Hematopoietic multipotent progenitor cell treated with erythropoietin and hydrocortisone succinate and interleukin-3 and kit ligand, for 8 days (in vitro differentiated cells): ENCODE results near the gene SMIM27.
"Not testable (repeated sequence)": the region's sequence is repeated elsewhere in the genome, so short reads cannot be mapped to it uniquely, and the experiment has no call there.

ENCODE experiments used
- DNase-seq: peaks from one replicate; pipeline ENCODE4 v3.0.0-alpha.2; 2015

Gene SMIM27

GRCh38 chr9:32558408-32558934 lies 6.3 kb downstream of the SMIM27 start:
- no peak for DNase-seq

DNA sequence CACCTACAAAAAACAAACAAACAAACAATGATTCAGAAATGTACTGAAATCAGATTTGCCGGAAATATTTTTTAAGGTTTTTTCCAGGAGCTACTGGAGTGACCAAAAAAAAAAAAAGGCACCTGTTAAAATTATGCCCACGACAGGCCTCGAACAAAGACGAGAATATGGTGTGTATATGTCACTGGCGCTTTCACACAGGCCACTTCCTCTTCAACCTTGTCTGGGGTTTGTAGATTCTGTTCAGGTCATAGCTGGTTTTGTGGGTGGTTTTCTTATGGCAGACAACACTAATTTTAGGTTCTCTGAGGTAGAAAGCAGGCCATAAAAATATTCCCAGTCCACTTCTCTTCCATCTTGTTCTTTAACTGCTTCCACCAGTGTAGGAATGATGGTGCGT lies 13.8 kb downstream of the SMIM27 start:
- DNase-seq = no peak

DNA sequence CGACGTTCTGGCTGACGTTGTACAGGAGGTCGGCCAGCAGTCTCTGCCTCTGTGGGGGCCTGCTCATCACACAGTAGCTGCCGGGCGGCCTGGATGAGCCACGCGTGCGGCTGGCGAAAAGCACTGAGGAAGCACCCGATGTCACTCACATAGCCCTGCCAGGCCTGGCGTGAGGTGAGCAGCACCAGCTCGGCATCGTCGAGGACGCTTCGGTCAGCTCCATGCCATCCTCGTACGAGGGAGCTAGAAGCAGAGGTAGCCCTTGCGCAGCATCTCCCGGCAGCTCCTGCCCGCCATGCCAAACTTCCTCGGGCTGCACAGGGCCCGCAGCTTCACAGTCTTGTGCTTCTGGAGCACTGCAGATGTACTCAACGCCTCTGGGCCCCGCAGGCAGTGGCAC lies 14.6 kb downstream of the SMIM27 start:
- no peak for DNase-seq

GRCh38 chr9:32570262-32570661 lies 18.1 kb downstream of the SMIM27 start:
- peak; percentile 45 for DNase-seq

GRCh38 chr9:32571969-32572899 lies 20.1 kb downstream of the SMIM27 start:
- peak; percentile 92 for DNase-seq

DNA sequence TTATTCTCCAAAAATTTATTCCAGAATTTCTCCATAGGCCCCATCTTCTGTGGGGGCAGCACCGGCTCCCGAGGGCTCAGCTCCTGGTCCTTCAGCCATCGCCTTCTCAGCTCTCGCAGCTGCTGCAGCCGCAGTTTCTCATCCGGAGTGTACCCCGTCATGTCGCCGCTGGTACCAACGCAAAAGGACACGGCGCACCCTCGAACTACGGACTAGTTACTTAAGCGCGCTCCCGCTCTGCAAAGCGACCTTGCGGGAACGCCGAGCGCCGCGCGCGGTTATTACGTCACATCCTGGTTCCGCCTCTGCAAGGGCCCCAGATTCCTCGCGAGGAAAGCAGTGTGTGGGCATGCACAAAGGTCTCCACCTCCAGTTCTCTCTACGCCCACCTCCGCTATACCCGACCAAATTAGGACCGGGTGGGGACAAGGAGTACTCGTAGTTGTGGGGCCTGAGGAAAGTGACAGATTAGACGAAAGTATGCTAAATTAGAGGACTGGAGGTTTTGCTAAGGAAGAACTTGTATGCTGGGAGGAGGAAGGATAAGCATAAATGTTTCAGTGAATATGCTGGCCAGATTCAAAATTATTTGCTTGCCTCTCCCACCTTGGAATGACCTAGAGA lies 20.9 kb downstream of the SMIM27 start, which contains the start of gene NDUFB6:
Gene NDUFB6 (minus strand): TSS at position 260 of the 624 bp plus-strand sequence. CDS start 99 bp downstream, at position 161.
- DNase-seq = peak; percentile 95

DNA sequence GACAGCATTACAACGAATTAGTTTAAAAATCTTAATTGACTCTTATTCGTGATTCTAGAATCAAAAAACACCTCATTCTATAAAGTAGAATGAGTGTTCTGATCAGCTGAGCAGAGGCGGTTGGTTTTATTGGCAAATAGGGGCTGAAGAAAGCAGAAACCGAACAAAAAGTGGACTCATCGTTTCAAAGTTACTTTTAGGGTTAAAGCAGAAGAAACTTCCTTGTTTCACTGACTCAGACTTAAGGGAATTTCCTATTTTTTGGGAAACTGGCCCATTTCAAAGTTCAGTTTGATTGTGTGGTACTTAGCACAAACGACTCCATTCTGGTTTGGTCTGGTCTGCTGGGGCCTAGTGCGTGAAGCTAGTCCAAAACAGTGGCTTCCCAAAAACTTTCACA lies 21.7 kb downstream of the SMIM27 start:
- DNase-seq = no peak

DNA sequence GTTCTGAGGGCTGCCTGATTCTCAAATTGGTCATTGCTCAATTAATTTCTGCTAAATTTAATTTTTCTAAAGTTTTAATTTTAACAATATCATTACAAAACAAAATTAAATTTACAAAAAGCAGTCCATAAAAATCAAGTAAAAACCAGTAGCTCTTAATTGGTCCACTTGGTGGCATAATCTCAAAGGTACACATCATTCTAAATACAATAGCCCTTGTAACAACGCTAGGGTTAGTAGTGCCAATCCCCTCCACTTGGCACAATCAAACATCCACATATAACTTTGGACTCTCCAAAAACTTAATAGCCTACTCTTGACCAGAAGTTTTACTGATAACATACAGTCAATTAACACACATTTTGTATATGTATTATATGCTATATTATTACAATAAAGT lies 22.7 kb downstream of the SMIM27 start:
- DNase-seq = no peak

GRCh38 chr9:32577316-32577715 lies 25.2 kb downstream of the SMIM27 start:
- no peak for DNase-seq

GRCh38 chr9:32578976-32579375 lies 26.8 kb downstream of the SMIM27 start:
- no peak for DNase-seq

DNA sequence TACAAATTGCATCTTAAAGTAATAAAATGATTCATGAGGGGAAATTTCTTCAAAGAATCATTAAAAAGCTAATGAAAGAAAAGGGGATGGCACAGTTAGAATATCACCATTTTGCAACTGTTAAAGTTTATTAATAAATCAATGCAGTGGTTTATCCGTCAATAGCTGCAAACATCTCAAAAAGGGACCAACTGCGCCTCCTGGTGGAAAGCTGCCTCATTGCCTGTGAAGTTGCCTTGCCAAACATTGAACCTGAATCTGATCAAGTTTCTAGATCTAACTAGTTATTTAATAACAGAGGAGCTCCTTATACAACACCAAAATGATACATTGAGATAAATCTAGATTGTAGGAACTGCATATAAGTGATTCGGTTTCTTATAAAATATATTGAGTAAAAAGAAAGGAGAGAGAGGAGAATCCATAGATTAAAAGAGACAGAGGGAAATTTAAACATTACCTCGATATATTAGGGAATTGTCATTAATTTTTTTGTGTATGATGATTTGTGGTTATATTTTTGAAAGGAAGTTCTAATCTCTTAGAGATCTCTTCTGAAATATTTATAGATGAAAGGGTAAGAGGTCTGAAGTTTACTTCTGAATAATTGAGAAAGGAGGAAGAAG lies 27.7 kb downstream of the SMIM27 start:
- peak; percentile 77 for DNase-seq

DNA sequence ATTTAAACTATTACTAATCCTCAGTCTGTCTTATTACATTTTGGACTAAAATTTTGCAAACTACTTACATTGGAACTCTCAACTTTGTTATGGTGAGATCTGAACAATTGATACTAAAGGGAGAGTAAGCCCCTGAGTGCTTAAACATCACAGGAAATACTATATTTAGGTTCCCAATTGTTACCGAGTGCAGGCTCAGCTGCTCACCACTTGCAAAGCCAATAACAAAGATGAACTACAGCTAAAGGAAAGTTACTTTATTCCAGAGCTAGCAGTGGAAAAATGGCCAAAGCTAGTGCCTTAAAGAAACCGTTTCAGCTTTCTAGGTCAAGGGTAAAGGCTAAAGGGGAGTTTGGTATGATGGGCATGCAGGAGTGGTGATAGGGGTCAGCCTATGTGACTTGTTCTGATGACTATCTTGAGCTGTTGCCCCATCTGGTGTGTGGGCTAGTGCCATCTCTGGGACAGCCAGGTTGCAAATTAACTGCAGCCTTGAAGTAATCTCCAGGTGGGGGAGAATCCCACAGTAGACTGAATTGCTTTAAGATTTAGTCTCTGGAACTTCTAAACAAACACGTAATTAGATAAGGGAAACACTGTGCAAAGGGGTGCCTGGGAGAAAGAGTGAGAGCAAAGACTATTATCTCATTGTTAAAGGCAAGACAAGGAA lies 28.6 kb downstream of the SMIM27 start:
- no peak for DNase-seq

DNA sequence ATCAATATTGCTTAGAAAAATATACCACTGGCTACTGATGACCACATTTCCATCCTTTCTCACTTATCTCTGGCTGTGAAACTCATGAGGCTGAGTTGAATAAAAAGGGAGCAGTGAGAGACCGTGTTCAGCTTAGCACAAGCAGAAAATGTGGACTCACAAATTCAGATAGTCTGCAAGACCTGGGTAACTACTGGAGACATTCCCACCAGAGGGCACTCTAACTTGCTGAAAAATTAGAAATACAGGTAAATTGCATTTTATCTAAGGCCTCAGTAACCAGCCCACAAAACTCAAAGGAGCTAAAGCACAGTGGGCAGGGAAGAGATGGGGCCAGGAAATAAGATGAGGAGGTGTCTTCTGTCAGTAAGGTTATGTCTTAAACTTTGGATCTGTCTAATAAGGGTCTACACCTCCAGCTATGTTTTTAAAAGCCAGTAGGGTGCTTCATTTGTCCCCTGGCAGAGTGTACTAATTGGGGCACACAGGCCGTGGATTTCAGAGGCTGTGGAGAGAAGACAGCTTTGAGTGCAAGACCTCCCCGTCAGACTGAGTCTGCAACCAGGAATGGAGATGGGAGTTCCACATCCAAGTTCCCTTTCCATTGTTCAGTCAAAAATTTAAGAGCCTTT lies 29.5 kb downstream of the SMIM27 start:
- DNase-seq = peak; percentile 74

- no peak for DNase-seq
Measured at GRCh38 chr9:32584784-32585183, 32.7 kb downstream of the SMIM27 start.

- no peak for DNase-seq
Measured at GRCh38 chr9:32587901-32588300, 35.8 kb downstream of the SMIM27 start.

DNA sequence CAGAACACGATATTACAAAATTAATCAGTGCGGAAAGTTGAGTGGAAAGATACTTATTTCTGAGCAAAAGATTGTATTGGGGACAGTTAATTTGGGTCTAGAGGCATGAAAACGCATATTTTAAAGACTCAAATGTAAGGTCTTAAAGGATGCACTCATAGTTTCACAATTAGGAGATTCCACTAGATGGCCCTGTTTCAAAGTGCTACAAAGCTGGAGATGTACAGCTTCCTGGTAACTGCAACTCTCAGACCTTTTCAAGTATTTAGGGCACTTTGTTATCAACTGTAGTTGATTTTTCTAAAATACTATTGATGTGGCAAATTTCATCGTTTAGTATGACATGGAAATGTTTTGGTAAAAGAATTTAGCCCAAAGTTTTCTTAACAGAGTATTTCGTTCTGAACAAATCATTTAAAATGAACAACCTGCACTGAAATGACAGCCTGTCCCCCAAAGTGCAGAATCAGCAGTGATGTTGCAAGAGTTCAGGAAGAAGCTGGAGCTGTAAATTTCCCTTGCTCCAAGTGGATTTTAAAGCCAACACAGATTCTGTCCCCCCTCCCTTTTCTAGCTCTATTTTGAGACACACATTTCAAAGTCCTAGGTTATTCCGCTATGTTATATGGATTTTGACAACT lies 37.1 kb downstream of the SMIM27 start:
- peak; percentile 46 for DNase-seq

DNA sequence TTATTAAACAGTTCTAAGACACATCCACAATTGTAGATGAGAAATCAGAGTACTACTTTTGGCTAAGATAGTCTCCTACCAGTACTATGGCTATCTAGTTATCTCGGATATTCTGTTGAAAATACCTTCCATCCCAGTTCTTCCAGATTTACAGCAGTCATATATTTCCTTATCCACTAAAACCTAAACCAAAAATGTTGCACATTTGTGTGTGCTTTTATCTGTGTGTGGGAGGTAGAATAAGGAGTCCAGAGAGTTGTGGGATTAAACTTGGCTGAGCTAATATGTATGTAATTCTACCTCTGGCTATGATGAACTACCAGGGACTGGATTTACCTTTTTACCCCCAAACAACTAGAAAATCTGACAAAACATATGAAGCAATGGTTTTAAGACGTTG lies 38.3 kb downstream of the SMIM27 start:
- DNase-seq = no peak

- DNase-seq = no peak
Measured at GRCh38 chr9:32590898-32591297, 38.8 kb downstream of the SMIM27 start.

DNA sequence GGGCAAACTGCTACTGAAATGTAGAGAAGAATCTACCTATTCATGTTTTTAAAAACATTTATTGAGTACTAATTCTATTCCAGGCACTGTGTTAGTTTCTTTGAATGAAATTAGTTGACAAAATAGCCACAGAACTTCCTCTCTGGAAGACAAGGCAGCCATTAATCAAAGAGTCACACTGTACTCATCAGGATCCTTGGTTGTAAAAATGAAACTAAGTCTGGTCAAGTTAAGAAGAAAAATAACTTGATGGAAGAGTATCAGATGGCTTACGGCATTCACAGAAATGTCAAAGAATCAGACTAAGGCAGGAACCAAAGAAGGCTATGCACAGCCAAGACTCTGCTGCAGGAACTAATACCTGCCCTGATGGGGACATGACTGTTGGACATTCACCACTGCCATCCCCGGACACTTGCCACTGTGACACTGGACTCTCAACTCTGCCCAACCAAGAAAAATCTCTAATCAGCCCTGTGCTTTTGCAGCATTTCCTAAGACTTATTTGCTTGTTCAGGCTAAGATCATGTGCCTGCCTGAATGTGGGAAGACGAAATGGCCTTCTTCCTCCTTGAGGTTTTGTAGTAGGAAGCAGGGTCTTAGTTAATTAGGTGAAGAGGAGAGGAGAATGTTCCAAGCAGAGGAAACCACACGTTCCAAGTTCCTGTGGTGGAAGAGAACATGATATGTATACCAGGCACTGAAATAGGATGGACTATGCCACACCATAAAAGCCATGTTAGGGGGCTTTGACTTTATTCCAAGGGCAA lies 44.2 kb downstream of the SMIM27 start:
- DNase-seq = no peak

- DNase-seq = no peak
Measured at GRCh38 chr9:32596936-32597335, 44.8 kb downstream of the SMIM27 start.

- DNase-seq = not testable (repeated sequence)
Measured at GRCh38 chr9:32599021-32599420, 46.9 kb downstream of the SMIM27 start.
